ENCODE results near the gene MMD2.

The MMD2 gene

GRCh38 chr7:4878336-4879335 is 80.4 kb downstream of the MMD2 start:
- peaks cover 18% of the 10 kb centered on the region for H3K4me1 ChIP-seq (ENCODE audit: control insufficient read depth, insufficient read depth, low read length)
- H3K4me3 ChIP-seq (ENCODE audit: low read length), result no peak overlapping the region
- DNase-seq (ENCODE audit: low read depth), result no peak
- no peaks in the 10 kb centered on the region for H3K9me3 ChIP-seq (ENCODE audit: control insufficient read depth, low read length)
- H3K9ac ChIP-seq (ENCODE audit: low read length), result no peak overlapping the region
- no peaks in the 10 kb centered on the region for H3K27me3 ChIP-seq (replicated peaks; ENCODE audit: control insufficient read depth, insufficient read depth, low read length)
- H3K36me3 ChIP-seq (ENCODE audit: control insufficient read depth, insufficient read depth, low read length, severe bottlenecking), result no peaks in the 10 kb centered on the region

GRCh38 chr7:4876586-4876985 is 82.4 kb downstream of the MMD2 start:
- H3K4me1 ChIP-seq (ENCODE audit: control insufficient read depth, insufficient read depth, low read length), result peaks cover 11% of the 10 kb centered on the region
- DNase-seq (ENCODE audit: low read depth), result no peak
- H3K27me3 ChIP-seq (replicated peaks; ENCODE audit: control insufficient read depth, insufficient read depth, low read length), result no peaks in the 10 kb centered on the region
- H3K36me3 ChIP-seq (ENCODE audit: control insufficient read depth, insufficient read depth, low read length, severe bottlenecking), result no peaks in the 10 kb centered on the region
- H3K9me3 ChIP-seq (ENCODE audit: control insufficient read depth, low read length), result no peaks in the 10 kb centered on the region
- H3K9ac ChIP-seq (ENCODE audit: low read length), result no peak overlapping the region
- no peak overlapping the region for H3K4me3 ChIP-seq (ENCODE audit: low read length)

- Histone ChIP-seq H3K4me1 (ENCODE audit: control insufficient read depth, insufficient read depth, low read length) (peaks cover 8% of the 10 kb centered on the region), H3K27me3 (replicated peaks; ENCODE audit: control insufficient read depth, insufficient read depth, low read length) (no peaks in the 10 kb centered on the region), H3K9me3 (ENCODE audit: control insufficient read depth, low read length) (no peaks in the 10 kb centered on the region), H3K4me3 (ENCODE audit: low read length) (no peak overlapping the region), H3K9ac (ENCODE audit: low read length) (no peak overlapping the region), H3K36me3 (ENCODE audit: control insufficient read depth, insufficient read depth, low read length, severe bottlenecking) (no peaks in the 10 kb centered on the region)
- no peak for DNase-seq (ENCODE audit: low read depth)
Measured at GRCh38 chr7:4875391-4875790, 83.6 kb downstream of the MMD2 start.

GRCh38 chr7:4873071-4873944 is 85.7 kb downstream of the MMD2 start:
- no peak overlapping the region for H3K9ac ChIP-seq (ENCODE audit: low read length)
- H3K9me3 ChIP-seq (ENCODE audit: control insufficient read depth, low read length), result peaks cover 3% of the 10 kb centered on the region
- no peaks in the 10 kb centered on the region for H3K36me3 ChIP-seq (ENCODE audit: control insufficient read depth, insufficient read depth, low read length, severe bottlenecking)
- no peak overlapping the region for H3K4me3 ChIP-seq (ENCODE audit: low read length)
- no peak for DNase-seq (ENCODE audit: low read depth)
- no peaks in the 10 kb centered on the region for H3K27me3 ChIP-seq (replicated peaks; ENCODE audit: control insufficient read depth, insufficient read depth, low read length)
- no peaks in the 10 kb centered on the region for H3K4me1 ChIP-seq (ENCODE audit: control insufficient read depth, insufficient read depth, low read length)

GRCh38 chr7:4871930-4872675 is 86.9 kb downstream of the MMD2 start:
- Histone ChIP-seq H3K4me3 (ENCODE audit: low read length) (no peak overlapping the region), H3K4me1 (ENCODE audit: control insufficient read depth, insufficient read depth, low read length) (no peaks in the 10 kb centered on the region), H3K9me3 (ENCODE audit: control insufficient read depth, low read length) (peaks cover 5% of the 10 kb centered on the region), H3K27me3 (replicated peaks; ENCODE audit: control insufficient read depth, insufficient read depth, low read length) (no peaks in the 10 kb centered on the region), H3K9ac (ENCODE audit: low read length) (no peak overlapping the region), H3K36me3 (ENCODE audit: control insufficient read depth, insufficient read depth, low read length, severe bottlenecking) (no peaks in the 10 kb centered on the region)
- no peak for DNase-seq (ENCODE audit: low read depth)

- Histone ChIP-seq H3K9ac (ENCODE audit: low read length) (no peak overlapping the region), H3K4me3 (ENCODE audit: low read length) (no peak overlapping the region), H3K36me3 (ENCODE audit: control insufficient read depth, insufficient read depth, low read length, severe bottlenecking) (no peaks in the 10 kb centered on the region), H3K4me1 (ENCODE audit: control insufficient read depth, insufficient read depth, low read length) (no peaks in the 10 kb centered on the region), H3K9me3 (ENCODE audit: control insufficient read depth, low read length) (peaks cover 5% of the 10 kb centered on the region), H3K27me3 (replicated peaks; ENCODE audit: control insufficient read depth, insufficient read depth, low read length) (no peaks in the 10 kb centered on the region)
- no peak for DNase-seq (ENCODE audit: low read depth)
Measured at GRCh38 chr7:4871056-4871680, 87.8 kb downstream of the MMD2 start.

GRCh38 chr7:4868493-4868892 is 90.5 kb downstream of the MMD2 start:
- no peaks in the 10 kb centered on the region for H3K27me3 ChIP-seq (replicated peaks; ENCODE audit: control insufficient read depth, insufficient read depth, low read length)
- H3K9ac ChIP-seq (ENCODE audit: low read length), result no peak overlapping the region
- H3K36me3 ChIP-seq (ENCODE audit: control insufficient read depth, insufficient read depth, low read length, severe bottlenecking), result no peaks in the 10 kb centered on the region
- no peak for DNase-seq (ENCODE audit: low read depth)
- H3K4me3 ChIP-seq (ENCODE audit: low read length), result no peak overlapping the region
- peaks cover 5% of the 10 kb centered on the region for H3K9me3 ChIP-seq (ENCODE audit: control insufficient read depth, low read length)
- H3K4me1 ChIP-seq (ENCODE audit: control insufficient read depth, insufficient read depth, low read length), result no peaks in the 10 kb centered on the region

- Histone ChIP-seq H3K4me1 (ENCODE audit: control insufficient read depth, insufficient read depth, low read length) (no peaks in the 10 kb centered on the region), H3K9ac (ENCODE audit: low read length) (no peak overlapping the region), H3K36me3 (ENCODE audit: control insufficient read depth, insufficient read depth, low read length, severe bottlenecking) (no peaks in the 10 kb centered on the region), H3K27me3 (replicated peaks; ENCODE audit: control insufficient read depth, insufficient read depth, low read length) (no peaks in the 10 kb centered on the region), H3K4me3 (ENCODE audit: low read length) (no peak overlapping the region), H3K9me3 (ENCODE audit: control insufficient read depth, low read length) (peaks cover 5% of the 10 kb centered on the region)
- no peak for DNase-seq (ENCODE audit: low read depth)
Measured at GRCh38 chr7:4866528-4867496, 92.2 kb downstream of the MMD2 start.

GRCh38 chr7:4862156-4862555 is 96.8 kb downstream of the MMD2 start:
- H3K27me3 ChIP-seq (replicated peaks; ENCODE audit: control insufficient read depth, insufficient read depth, low read length), result peaks cover 5% of the 10 kb centered on the region
- H3K9me3 ChIP-seq (ENCODE audit: control insufficient read depth, low read length), result no peaks in the 10 kb centered on the region
- no peaks in the 10 kb centered on the region for H3K36me3 ChIP-seq (ENCODE audit: control insufficient read depth, insufficient read depth, low read length, severe bottlenecking)
- no peaks in the 10 kb centered on the region for H3K4me1 ChIP-seq (ENCODE audit: control insufficient read depth, insufficient read depth, low read length)
- H3K9ac ChIP-seq (ENCODE audit: low read length), result no peak overlapping the region
- H3K4me3 ChIP-seq (ENCODE audit: low read length), result no peak overlapping the region
- DNase-seq (ENCODE audit: low read depth), result no peak

- no peaks in the 10 kb centered on the region for H3K4me1 ChIP-seq (ENCODE audit: control insufficient read depth, insufficient read depth, low read length)
- H3K27me3 ChIP-seq (replicated peaks; ENCODE audit: control insufficient read depth, insufficient read depth, low read length), result peaks cover 5% of the 10 kb centered on the region
- H3K9ac ChIP-seq (ENCODE audit: low read length), result no peak within 1 kb of the TSS
- H3K36me3 ChIP-seq (ENCODE audit: control insufficient read depth, insufficient read depth, low read length, severe bottlenecking), result no peaks in the 10 kb centered on the region
- H3K9me3 ChIP-seq (ENCODE audit: control insufficient read depth, low read length), result no peaks in the 10 kb centered on the region
- peak within 1 kb of the TSS; percentile 12 for H3K4me3 ChIP-seq (ENCODE audit: low read length)
- no peak for DNase-seq (ENCODE audit: low read depth)
Measured at GRCh38 chr7:4861673-4862072, 97.3 kb downstream of the MMD2 start, which contains the start of gene PAPOLB. Gene PAPOLB (minus strand): TSS chr7:4862030. CDS start chr7:4861810, 220 bp downstream.

Measured in adipocyte (in vitro differentiated cells).